Fibroblast of lung (primary cell): ENCODE measurements around the gene LYPLA2.

Source experiments
- EZH2 ChIP-seq: IDR thresholded peaks from 2 replicates; pipeline ENCODE4 v1.5.1; 2012; ENCODE audit warnings: low read length, control low read depth, mild to moderate bottlenecking; ENCODE audit errors: missing control alignments
- TF ChIP-seq, protein P1 (sequence below), 2 donors: IDR thresholded peaks in 1 of 2; conservative IDR thresholded peaks in 1 of 2; 1 replicate in 1 of 2; 2 replicates in 1 of 2; pipeline ENCODE4 v1.5.1; 2011 to 2012; ENCODE audit warnings: low read length in 2 of 2, control low read depth in 1 of 2, inconsistent platforms in 1 of 2, low read depth in 1 of 2, mild to moderate bottlenecking in 1 of 2

DNA sequence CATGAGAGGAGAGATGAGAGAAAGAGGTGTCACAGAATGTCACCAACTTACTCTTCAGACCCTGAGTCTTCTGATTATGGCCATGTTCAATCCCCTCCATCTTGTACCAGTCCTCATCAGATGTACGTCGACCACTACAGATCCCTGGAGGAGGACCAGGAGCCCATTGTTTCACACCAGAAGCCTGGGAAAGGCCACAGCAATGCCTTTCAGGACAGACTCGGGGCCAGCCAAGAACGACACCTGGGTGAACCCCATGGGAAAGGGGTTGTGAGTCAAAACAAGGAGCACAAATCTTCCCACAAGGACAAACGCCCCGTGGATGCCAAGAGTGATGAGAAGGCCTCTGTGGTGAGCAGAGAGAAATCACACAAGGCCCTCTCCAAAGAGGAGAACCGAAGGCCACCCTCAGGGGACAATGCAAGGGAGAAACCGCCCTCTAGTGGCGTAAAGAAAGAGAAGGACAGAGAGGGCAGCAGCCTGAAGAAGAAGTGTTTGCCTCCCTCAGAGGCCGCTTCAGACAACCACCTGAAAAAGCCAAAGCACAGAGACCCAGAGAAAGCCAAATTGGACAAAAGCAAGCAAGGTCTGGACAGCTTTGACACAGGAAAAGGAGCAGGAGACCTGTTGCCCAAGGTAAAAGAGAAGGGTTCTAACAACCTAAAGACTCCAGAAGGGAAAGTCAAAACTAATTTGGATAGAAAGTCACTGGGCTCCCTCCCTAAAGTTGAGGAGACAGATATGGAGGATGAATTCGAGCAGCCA, 39.7 kb upstream of the LYPLA2 start:
- TF ChIP-seq, protein P1, sequence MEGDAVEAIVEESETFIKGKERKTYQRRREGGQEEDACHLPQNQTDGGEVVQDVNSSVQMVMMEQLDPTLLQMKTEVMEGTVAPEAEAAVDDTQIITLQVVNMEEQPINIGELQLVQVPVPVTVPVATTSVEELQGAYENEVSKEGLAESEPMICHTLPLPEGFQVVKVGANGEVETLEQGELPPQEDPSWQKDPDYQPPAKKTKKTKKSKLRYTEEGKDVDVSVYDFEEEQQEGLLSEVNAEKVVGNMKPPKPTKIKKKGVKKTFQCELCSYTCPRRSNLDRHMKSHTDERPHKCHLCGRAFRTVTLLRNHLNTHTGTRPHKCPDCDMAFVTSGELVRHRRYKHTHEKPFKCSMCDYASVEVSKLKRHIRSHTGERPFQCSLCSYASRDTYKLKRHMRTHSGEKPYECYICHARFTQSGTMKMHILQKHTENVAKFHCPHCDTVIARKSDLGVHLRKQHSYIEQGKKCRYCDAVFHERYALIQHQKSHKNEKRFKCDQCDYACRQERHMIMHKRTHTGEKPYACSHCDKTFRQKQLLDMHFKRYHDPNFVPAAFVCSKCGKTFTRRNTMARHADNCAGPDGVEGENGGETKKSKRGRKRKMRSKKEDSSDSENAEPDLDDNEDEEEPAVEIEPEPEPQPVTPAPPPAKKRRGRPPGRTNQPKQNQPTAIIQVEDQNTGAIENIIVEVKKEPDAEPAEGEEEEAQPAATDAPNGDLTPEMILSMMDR (conservative IDR thresholded peaks at IDR 0.05 in 1 of 2, IDR thresholded peaks at IDR 0.05 in 1 of 2; ENCODE audit: low read depth in 1 of 2, low read length in 2 of 2): peak; percentile 68 to 70
- TF ChIP-seq EZH2: no peak
